Endothelial cell of hepatic sinusoid (primary cell): ENCODE measurements around the gene PAPPA.

Experiments used
- in situ Hi-C: cut with HindIII; loops from 2 replicates; pipeline ENCODE4 v1.10.0; 2017; ENCODE audit warnings: low sequenced_read_pairs

Gene PAPPA

GRCh38 chr9:116437411-116438370 is 284.1 kb downstream of the PAPPA start:
- in situ Hi-C loops, result no loop called here

GRCh38 chr9:116442528-116442927 is 288.9 kb downstream of the PAPPA start:
- in situ Hi-C loops, result no loop called here

- in situ Hi-C loops, result no loop called here
Observed at GRCh38 chr9:116447934-116448333, 294.3 kb downstream of the PAPPA start.

GRCh38 chr9:116448431-116448830 is 294.8 kb downstream of the PAPPA start:
- in situ Hi-C loops, result no loop called here

DNA sequence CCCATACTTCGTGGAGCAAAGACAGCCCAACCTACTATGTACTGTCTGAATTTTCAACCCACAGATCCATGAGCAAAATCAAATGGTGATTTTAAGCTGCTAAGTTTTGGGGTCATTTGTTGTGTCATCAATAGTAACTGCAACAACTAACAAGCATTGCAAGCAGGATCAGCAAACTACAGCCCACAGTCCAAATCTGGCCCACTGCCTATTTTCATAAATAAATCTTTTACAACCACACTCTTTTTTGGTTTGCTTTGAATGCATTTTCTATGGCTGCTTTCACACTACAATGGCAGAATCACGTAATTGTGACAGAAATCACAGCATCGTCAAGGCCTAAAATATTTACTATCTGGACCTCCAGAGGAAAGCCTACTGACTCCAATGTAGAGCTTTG is 296.4 kb downstream of the PAPPA start:
- in situ Hi-C loops, result no loop called here

DNA sequence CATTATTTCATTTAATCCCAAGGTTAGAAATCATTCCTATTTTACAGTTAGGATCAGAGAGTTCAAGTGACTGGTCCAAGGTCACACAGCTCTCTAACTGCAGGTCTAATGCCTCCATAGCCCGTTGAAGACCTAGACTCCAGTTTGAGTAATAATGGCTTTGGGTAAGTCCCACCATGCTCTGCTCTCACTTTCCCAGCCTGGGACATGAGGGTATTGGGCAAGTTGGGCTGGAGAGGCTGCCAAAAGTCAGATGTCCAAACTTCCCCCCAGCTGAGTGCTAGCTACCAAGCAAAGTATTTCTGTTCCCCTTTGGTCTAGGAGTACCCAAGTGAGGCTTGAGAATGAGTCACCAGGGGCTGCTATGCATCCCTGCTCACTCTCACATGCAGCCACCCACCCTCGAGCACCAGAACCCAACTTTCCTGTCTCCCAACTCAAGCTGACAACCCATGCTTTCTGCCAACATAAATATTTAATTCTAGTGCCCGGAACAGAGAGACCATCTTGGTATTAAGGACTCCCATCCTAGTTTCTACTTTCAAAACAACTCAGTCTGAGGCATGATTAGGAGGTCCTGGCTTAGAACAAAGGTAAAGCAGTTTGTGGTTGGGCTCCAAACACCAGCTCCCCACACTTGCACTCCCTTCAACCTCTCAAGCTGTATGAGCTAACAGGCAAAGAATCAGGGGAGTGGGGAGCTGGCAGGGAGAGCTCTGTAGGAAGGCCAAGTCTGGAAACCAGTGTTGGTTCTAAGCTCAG is 297.0 kb downstream of the PAPPA start:
- in situ Hi-C loops, result no loop called here

DNA sequence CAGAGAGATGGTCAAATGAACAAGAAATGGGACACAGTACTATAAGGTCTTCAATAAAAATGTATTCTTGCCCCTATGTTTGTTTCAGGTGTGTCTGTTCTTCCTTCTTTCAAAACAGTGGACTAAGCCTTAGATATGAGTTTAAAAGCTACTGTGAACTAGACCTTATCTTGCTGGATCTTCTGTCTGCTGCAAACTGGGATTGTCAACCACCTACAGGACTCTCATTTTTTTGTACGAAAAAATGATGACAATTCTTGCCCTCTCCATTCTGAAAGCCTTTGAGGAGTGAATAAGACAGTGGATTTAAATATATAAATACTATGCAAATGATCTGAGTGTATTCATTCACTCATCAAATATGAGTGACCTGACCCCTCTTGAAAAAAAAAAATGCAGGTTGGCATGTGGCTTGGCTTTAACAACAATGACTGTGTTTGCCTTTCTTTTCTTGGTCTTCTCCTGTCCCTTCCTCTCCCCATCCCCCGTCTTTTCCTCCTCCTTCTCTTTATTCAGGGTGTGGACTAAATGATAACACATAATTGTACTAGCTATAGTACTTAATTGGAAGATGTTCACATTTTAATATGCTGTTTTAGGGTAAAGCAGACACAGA is 298.0 kb downstream of the PAPPA start:
- in situ Hi-C loops, result no loop called here
